Measurements from ENCODE around the gene PEMT.

- TF ChIP-seq CTCF (conservative IDR thresholded peaks at IDR 0.05; ENCODE audit: low read depth, low read length) (peak; percentile 82), EZH2 (IDR thresholded peaks at IDR 0.05; ENCODE audit: low read length, unreplicated experiment) (no peak)
Measured at GRCh38 chr17:17570140-17570797, 21.2 kb downstream of the PEMT start.

All from PC-3 (cell line).